NCI-H2196 (cell line): ENCODE measurements around the gene F10.

ENCODE experiments used
- DNase-seq: peaks from one replicate; lab custom pipeline; 2025; ENCODE audit not compliant: unreplicated experiment; lab: John Stamatoyannopoulos, UW

Gene F10

DNA sequence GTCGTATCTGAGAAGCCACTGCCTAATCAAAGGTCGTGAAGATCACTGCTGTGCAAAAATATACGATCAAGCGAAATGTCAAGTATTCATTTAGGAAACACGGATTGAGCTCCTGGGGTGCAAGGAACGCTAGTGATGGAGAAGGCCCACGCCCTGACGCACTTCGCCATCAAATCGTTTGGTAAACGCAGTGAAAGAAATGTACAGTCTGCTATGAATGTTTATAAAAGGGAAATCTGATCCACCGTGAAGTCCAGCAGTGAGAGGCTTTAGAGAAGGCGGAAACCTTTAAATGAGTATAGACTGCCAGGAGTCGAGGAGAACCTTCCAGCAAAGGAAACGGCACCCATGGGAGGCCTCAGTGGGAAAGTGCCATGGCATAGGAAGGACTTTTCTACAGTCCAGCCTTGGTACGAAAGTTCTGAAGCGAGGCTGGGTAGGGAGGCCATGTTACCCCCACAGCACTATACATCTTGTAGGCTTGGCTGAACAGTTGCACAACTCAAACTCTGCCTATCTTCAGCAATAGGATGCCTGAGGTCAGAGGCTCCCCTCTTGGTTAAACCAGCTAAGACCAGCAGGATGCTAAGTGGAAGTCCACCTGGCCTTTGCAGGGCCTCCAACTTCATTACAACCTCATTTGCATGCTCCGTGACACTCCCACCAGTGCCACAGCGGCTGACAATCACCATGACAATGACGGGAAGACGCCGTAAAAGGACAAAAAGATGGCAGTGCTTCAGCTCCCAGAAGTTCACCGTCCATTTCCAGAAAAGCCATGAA is 65.5 kb downstream of the F10 start:
- DNase-seq, result no peak

DNA sequence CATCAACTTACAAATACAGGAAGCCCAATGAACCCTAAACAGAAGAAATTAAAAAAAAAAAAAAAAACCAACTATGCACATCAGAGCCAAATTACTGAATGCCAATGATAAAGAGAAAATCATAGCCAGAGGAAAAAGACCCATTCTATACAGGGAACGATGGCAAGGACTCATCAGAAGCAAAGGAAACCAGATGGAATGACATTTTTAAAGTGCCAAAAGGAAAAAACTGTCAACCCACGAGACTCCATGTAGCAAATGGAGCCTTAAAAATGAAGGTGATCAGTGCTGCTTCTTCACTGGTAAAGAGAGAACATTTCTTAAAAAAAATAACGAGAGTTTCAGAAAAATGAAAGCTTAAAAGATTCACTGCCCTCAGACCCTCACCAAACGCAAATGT is 67.6 kb downstream of the F10 start:
- no peak for DNase-seq

DNA sequence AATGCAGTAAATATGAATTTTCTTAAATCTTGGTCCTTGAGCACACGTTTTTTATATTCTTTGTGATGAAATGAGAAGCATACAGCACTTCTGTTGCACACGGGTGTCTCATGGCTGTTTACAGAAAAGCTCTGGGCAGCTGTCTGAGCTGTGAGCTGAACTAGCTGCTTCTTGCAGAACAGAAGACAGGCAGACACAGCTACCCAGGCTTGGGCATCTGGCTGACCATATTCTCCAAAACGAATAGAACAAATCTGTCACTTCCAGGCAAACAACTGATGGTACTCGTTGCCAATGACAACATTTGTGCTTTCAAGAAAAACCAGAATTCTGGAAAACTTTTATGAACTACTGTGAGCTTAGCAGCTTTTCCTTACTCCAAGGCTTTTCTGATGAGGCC is 69.7 kb downstream of the F10 start:
- no peak for DNase-seq

DNA sequence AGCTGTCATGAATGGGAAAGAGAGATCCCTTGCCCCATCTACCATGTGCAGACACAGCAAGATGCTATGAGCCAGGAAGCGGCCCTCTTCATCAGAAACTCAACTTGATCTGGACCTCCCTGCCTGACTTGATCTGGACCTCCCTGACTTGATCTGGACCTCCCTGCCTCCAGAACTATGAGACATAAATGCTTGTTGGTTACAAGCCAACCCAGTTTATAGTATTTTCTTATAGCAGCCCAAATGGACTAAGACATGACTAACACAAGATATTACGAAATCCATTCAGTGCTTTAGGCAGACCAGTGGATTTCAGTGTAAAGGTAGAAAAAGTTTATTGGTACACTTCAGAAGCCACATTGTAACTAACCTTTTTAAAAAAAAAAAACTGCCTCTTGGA is 70.3 kb downstream of the F10 start:
- no peak for DNase-seq

DNA sequence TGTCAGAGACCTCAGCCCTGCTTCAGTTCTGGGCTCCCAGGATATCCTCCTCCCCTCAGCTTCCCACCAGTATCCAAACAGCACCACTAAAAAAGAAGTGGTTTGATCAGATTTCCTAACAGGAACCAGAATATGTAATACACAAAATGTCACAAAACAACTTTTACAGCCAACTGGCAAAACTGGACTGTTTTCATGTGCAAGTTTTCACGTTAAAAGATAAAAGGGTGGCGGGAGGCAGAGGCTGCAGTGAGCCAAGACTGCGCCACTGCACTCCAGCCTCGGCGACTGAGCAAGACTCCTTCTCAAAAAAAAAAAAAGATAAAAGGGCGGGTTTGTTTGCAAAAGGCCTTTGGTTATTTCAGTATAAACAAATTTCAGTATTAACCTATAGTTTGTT is 72.8 kb downstream of the F10 start:
- no peak for DNase-seq

DNA sequence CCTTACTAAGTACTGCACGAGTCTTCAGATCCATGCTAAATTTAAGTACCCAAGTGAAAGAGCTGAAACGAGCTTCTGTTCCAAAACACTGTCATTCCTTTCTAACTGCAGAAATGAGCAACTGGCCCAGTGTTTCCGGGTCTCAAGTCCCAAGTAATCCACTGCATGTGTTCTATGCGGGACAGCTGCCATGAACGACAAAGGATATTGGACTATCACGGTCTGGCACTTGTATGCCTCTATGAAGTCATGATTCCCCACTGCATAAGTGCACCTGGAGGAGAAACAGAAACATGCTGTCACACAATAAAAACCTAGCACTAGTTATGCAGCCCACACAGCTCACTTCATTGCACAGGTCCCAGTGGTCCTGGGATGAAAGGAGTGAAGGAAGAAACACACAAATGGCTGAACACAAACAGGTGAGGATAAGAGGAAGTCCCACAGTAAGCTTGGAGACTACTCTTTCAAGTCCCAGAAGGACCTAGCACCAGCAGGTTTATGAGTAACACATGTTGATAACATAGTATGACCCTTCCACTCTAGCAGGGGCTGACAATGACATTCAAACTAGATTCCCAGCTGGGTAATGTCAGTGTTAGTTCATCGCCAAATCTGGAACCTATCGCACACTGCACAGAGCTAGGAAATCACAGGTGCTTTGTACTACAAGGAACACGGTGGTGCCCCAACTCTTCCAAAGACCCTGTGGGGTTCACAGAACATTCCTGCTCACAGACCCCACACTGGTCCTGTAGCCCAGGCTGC is 74.6 kb downstream of the F10 start:
- no peak for DNase-seq
